Measurements from ENCODE around the gene FGG.

- TF ChIP-seq, protein P1, sequence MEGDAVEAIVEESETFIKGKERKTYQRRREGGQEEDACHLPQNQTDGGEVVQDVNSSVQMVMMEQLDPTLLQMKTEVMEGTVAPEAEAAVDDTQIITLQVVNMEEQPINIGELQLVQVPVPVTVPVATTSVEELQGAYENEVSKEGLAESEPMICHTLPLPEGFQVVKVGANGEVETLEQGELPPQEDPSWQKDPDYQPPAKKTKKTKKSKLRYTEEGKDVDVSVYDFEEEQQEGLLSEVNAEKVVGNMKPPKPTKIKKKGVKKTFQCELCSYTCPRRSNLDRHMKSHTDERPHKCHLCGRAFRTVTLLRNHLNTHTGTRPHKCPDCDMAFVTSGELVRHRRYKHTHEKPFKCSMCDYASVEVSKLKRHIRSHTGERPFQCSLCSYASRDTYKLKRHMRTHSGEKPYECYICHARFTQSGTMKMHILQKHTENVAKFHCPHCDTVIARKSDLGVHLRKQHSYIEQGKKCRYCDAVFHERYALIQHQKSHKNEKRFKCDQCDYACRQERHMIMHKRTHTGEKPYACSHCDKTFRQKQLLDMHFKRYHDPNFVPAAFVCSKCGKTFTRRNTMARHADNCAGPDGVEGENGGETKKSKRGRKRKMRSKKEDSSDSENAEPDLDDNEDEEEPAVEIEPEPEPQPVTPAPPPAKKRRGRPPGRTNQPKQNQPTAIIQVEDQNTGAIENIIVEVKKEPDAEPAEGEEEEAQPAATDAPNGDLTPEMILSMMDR (optimal IDR thresholded peaks at IDR 0.05 in 1 of 3, IDR thresholded peaks at IDR 0.05 in 1 of 3, conservative IDR thresholded peaks at IDR 0.05 in 1 of 3; ENCODE audit: extremely low read depth in 1 of 3, insufficient read depth in 2 of 3, low read length in 3 of 3), result peak in 1 of 3 experiments; percentile 5
- TF ChIP-seq EZH2 (IDR thresholded peaks at IDR 0.05; ENCODE audit: low read length), result no peak
Measured at GRCh38 chr4:154642373-154643009, 30.0 kb upstream of the FGG start.
